HEK293 (cell line): ENCODE results near the gene GNB1L.
A peak's percentile ranks its signal among the peaks of the same experiment; 100 is the strongest.

Source experiments
- CTCF ChIA-PET: fragments of 350-600 bp; formaldehyde crosslinking; extraction: SDS; loops from one replicate; lab custom pipeline; 2021; ENCODE audit warnings: antibody characterized with exemption; lab: Yijun Ruan, JAX
- POLR2A ChIA-PET: fragments of 300-600 bp; formaldehyde crosslinking; extraction: SDS; loops from one replicate; lab custom pipeline; 2020; ENCODE audit warnings: antibody characterized with exemption, inconsistent platforms; lab: Yijun Ruan, JAX
- H3K27ac ChIP-seq: fragments of 200-500 bp; sonication (Bioruptor generic); 2 replicates; pipeline ENCODE4 v1.5.1; 2014; ENCODE audit warnings: low read depth, low read length, control low read depth, inconsistent platforms; ENCODE audit errors: extremely low read depth
- H3K36me3 ChIP-seq, 2 experiments: fragments of 200-500 bp in 1 of 2; sonication (Bioruptor generic) in 1 of 2; 1 replicate in 1 of 2; 2 replicates in 1 of 2; pipeline ENCODE4 v1.5.1; 2014 to 2017; ENCODE audit warnings: inconsistent platforms in 2 of 2, low read length in 2 of 2; ENCODE audit not compliant: control insufficient read depth in 2 of 2, insufficient read depth in 1 of 2
- H3K4me1 ChIP-seq: fragments of 200-500 bp; sonication (Bioruptor generic); 2 replicates; pipeline ENCODE4 v1.5.1; 2014; ENCODE audit warnings: mild to moderate bottlenecking, low read length, inconsistent platforms; ENCODE audit not compliant: control insufficient read depth, insufficient read depth
- H3K4me3 ChIP-seq: 2 replicates; pipeline ENCODE4 v1.5.1; 2011; ENCODE audit warnings: low read depth, mild to moderate bottlenecking, control low read depth, low read length, moderate library complexity
- H3K9me3 ChIP-seq: fragments of 200-500 bp; sonication (Bioruptor generic); 2 replicates; pipeline ENCODE4 v1.5.1; 2014; ENCODE audit warnings: low read depth, low read length, inconsistent platforms; ENCODE audit not compliant: control insufficient read depth, insufficient read depth
- GLIS1 ChIP-seq: fragments of 450-650 bp; formaldehyde crosslinking; IDR thresholded peaks from 2 replicates; pipeline ENCODE4 v1.5.1; 2016; ENCODE audit warnings: missing biosample characterization, missing genetic modification characterization
- GLIS2 ChIP-seq: fragments of 450-650 bp; formaldehyde crosslinking; IDR thresholded peaks from 2 replicates; pipeline ENCODE4 v1.5.1; 2016; ENCODE audit warnings: missing biosample characterization, missing genetic modification characterization
- RBAK ChIP-seq: fragments of 450-650 bp; formaldehyde crosslinking; IDR thresholded peaks from 2 replicates; pipeline ENCODE4 v1.5.1; 2016; ENCODE audit warnings: missing biosample characterization, missing genetic modification characterization
- SETDB1 ChIP-seq: IDR thresholded peaks from one replicate; pipeline ENCODE4 v1.6.1; 2017; ENCODE audit warnings: mild to moderate bottlenecking, low read length, moderate library complexity, mixed read lengths; ENCODE audit not compliant: insufficient read length
- SP2 ChIP-seq: fragments of 450-650 bp; formaldehyde crosslinking; IDR thresholded peaks from 2 replicates; pipeline ENCODE4 v1.5.1; 2016; ENCODE audit warnings: missing biosample characterization, missing genetic modification characterization
- TCF7L2 ChIP-seq: IDR thresholded peaks from 2 replicates; pipeline ENCODE4 v1.6.1; 2011; ENCODE audit warnings: low read depth, mild to moderate bottlenecking, inconsistent platforms, low read length, moderate library complexity, borderline replicate concordance
- TRIM28 ChIP-seq: IDR thresholded peaks from 2 replicates; pipeline ENCODE4 v1.6.1; 2011; ENCODE audit warnings: low read length, control low read depth, borderline replicate concordance
- ZFHX2 ChIP-seq: fragments of 450-650 bp; formaldehyde crosslinking; conservative IDR thresholded peaks from 2 replicates; pipeline ENCODE4 v1.5.1; 2016; ENCODE audit warnings: missing biosample characterization, missing genetic modification characterization
- ZFP41 ChIP-seq: fragments of 450-650 bp; formaldehyde crosslinking; IDR thresholded peaks from 2 replicates; pipeline ENCODE4 v1.5.1; 2016; ENCODE audit warnings: missing biosample characterization, missing genetic modification characterization, borderline replicate concordance
- ZIC2 ChIP-seq: fragments of 450-650 bp; formaldehyde crosslinking; IDR thresholded peaks from 2 replicates; pipeline ENCODE4 v1.5.1; 2016; ENCODE audit warnings: missing biosample characterization, missing genetic modification characterization
- ZNF148 ChIP-seq: fragments of 450-650 bp; formaldehyde crosslinking; IDR thresholded peaks from 2 replicates; pipeline ENCODE4 v1.5.0; 2017; ENCODE audit warnings: missing biosample characterization, missing genetic modification characterization, borderline replicate concordance
- ZNF174 ChIP-seq: fragments of 450-650 bp; formaldehyde crosslinking; IDR thresholded peaks from 2 replicates; pipeline ENCODE4 v1.5.0; 2017; ENCODE audit warnings: missing biosample characterization, mild to moderate bottlenecking, missing genetic modification characterization
- ZNF341 ChIP-seq: fragments of 450-650 bp; formaldehyde crosslinking; IDR thresholded peaks from 2 replicates; pipeline ENCODE4; 2016; ENCODE audit warnings: low read depth, missing biosample characterization, missing genetic modification characterization
- ZNF416 ChIP-seq: fragments of 450-650 bp; formaldehyde crosslinking; IDR thresholded peaks from 2 replicates; pipeline ENCODE4 v1.5.1; 2016; ENCODE audit warnings: missing biosample characterization, missing genetic modification characterization
- ZNF426 ChIP-seq: fragments of 450-650 bp; formaldehyde crosslinking; IDR thresholded peaks from 2 replicates; pipeline ENCODE4 v1.5.1; 2017; ENCODE audit warnings: missing biosample characterization, missing genetic modification characterization, mild to moderate bottlenecking, inconsistent platforms, moderate library complexity
- ZNF48 ChIP-seq: fragments of 450-650 bp; formaldehyde crosslinking; IDR thresholded peaks from 2 replicates; pipeline ENCODE4 v1.5.1; 2016; ENCODE audit warnings: missing biosample characterization, missing genetic modification characterization
- ZNF549 ChIP-seq: fragments of 450-650 bp; IDR thresholded peaks from 2 replicates; pipeline ENCODE4 v1.5.1; 2018; ENCODE audit warnings: missing biosample characterization, missing genetic modification characterization, mild to moderate bottlenecking, inconsistent platforms, moderate library complexity
- ZNF571 ChIP-seq: fragments of 450-650 bp; formaldehyde crosslinking; IDR thresholded peaks from 2 replicates; pipeline ENCODE4 v1.5.0; 2017; ENCODE audit warnings: missing biosample characterization, missing genetic modification characterization
- ZNF621 ChIP-seq: fragments of 450-650 bp; formaldehyde crosslinking; IDR thresholded peaks from 2 replicates; pipeline ENCODE4 v1.5.1; 2017; ENCODE audit warnings: missing biosample characterization, missing genetic modification characterization
- ZNF701 ChIP-seq: fragments of 450-650 bp; formaldehyde crosslinking; IDR thresholded peaks from 2 replicates; pipeline ENCODE4 v1.5.1; 2016; ENCODE audit warnings: missing biosample characterization, missing genetic modification characterization
- TF ChIP-seq, protein P1 (sequence below): fragments of 450-650 bp; formaldehyde crosslinking; IDR thresholded peaks from 2 replicates; pipeline ENCODE4 v1.5.1; 2016; ENCODE audit warnings: missing biosample characterization, missing genetic modification characterization
- TF ChIP-seq, protein P2 (sequence below): fragments of 450-650 bp; formaldehyde crosslinking; IDR thresholded peaks from 2 replicates; pipeline ENCODE4 v1.5.1; 2016; ENCODE audit warnings: missing biosample characterization, missing genetic modification characterization

GNB1L gene

GRCh38 chr22:19847345-19847632, 7.4 kb downstream of the GNB1L start:
- CTCF ChIA-PET: interaction anchor here (1.3 kb wide), 1 partner anchor 117 kb away, joined by 5 read pairs; no protein-coding TSS in a partner anchor
- POLR2A ChIA-PET: no interaction called here
- H3K4me3 ChIP-seq: no peak overlapping the region
- H3K36me3 ChIP-seq: peaks cover 0 to 52% of the 10 kb centered on the region in 2 experiments; a peak in 1 of 3 replicates
- TF ChIP-seq RBAK (0 out of 2 replicates have a peak, but pooled peaks have one; percentile 3), ZNF701 (tag by site-specific recombination) (no peak), ZNF426 (no peak)
- TF ChIP-seq, protein P1, sequence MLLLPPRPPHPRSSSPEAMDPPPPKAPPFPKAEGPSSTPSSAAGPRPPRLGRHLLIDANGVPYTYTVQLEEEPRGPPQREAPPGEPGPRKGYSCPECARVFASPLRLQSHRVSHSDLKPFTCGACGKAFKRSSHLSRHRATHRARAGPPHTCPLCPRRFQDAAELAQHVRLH (tag by site-specific recombination): 0 out of 2 replicates have a peak, but pooled peaks have one; percentile 1
- no peak overlapping the region for H3K27ac ChIP-seq
- no peaks in the 10 kb centered on the region for H3K9me3 ChIP-seq
- H3K4me1 ChIP-seq: no peaks in the 10 kb centered on the region

GRCh38 chr22:19846620-19847344, 7.9 kb downstream of the GNB1L start:
- ChIA-PET POLR2A (no interaction called here), CTCF (interaction anchor here (1.3 kb wide), 1 partner anchor 116 kb away, joined by 5 read pairs; no protein-coding TSS in a partner anchor)
- Histone ChIP-seq H3K27ac (no peak overlapping the region), H3K4me1 (peaks cover 3% of the 10 kb centered on the region; the same call in 1 of the 2 replicates), H3K36me3 (peaks cover 0 to 47% of the 10 kb centered on the region in 2 experiments; a peak in 1 of 3 replicates), H3K9me3 (no peaks in the 10 kb centered on the region), H3K4me3 (no peak overlapping the region)
- TF ChIP-seq SETDB1: peak; percentile 23
- TF ChIP-seq, protein P1 (tag by site-specific recombination): peak; percentile 26; the same call in 1 of the 2 replicates
- peak; percentile 65; the same call in 1 of the 2 replicates for TF ChIP-seq TRIM28
- TF ChIP-seq RBAK: peak; percentile 56; the same call in 1 of the 2 replicates
- no peak for TF ChIP-seq ZFP41 (tag by site-specific recombination)

- Histone ChIP-seq H3K36me3 (peaks cover 0 to 31% of the 10 kb centered on the region in 2 experiments; a peak in 1 of 3 replicates), H3K27ac (no peak overlapping the region), H3K9me3 (no peaks in the 10 kb centered on the region), H3K4me3 (no peak overlapping the region), H3K4me1 (peaks cover 5% of the 10 kb centered on the region; the same call in 1 of the 2 replicates)
- TF ChIP-seq GLIS1 (tag by site-specific recombination) (peak; percentile 96), ZNF341 (tag by site-specific recombination) (peak; percentile 71), SP2 (peak; percentile 59), ZIC2 (tag by site-specific recombination) (peak; percentile 70), ZNF174 (no peak), ZNF416 (no peak), ZFHX2 (tag by site-specific recombination) (peak; percentile 23; the same call in 1 of the 2 replicates), GLIS2 (tag by site-specific recombination) (peak; percentile 53)
- ChIA-PET CTCF (interaction anchor here (0.5 to 1.2 kb wide), 2 partner anchors 89 to 1822 kb away, joined by 3 to 7 read pairs; no protein-coding TSS in a partner anchor), POLR2A (interaction anchor here (0.8 kb wide), 1 partner anchor 11 kb away, joined by 3 read pairs; no protein-coding TSS in a partner anchor)
These were observed 9.5 kb downstream of the GNB1L start for GRCh38 chr22:19845054-19845722.

DNA sequence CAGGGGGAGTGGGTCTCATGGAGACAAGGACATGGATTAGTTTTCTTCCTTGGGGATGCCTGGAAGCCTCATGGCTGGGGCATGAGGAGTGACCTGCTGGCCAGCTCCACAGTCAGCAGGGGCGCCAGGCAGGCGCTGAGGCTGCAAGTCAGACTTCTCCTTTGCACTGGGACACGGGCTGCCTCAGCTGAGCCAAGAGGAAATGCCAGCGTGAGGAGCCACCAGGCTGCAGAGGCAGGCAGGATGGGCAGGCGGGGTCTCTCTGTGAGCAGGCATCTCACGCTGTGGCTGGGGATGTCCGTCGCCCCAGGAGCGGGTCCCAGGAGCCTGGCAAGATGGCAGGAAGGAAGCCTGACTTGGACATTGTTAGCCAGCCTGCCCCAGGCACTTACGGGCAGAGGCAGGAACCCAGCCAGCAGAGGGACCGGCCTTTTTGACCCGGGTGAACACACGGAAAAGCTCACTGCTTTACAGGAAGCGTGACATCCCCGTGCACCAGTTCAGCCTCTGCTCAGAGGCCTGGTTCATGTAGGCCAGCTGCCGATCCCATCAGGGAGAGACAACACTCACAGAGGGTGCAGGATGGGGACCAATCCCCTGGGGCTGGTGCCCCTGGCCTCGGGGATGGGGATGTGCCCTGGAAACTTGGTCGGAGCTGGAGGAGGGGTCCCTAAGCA, 10.2 kb downstream of the GNB1L start:
- CTCF ChIA-PET: no interaction called here
- Histone ChIP-seq H3K27ac (no peak overlapping the region), H3K36me3 (peaks cover 0 to 24% of the 10 kb centered on the region in 2 experiments; a peak in 1 of 3 replicates), H3K9me3 (no peaks in the 10 kb centered on the region), H3K4me3 (no peak overlapping the region), H3K4me1 (peaks cover 5% of the 10 kb centered on the region; the same call in 1 of the 2 replicates)
- POLR2A ChIA-PET: interaction anchor here (0.8 kb wide), 1 partner anchor 11 kb away, joined by 3 read pairs; no protein-coding TSS in a partner anchor
- no peak for TF ChIP-seq ZNF621 (tag by site-specific recombination)
- TF ChIP-seq, protein P2, sequence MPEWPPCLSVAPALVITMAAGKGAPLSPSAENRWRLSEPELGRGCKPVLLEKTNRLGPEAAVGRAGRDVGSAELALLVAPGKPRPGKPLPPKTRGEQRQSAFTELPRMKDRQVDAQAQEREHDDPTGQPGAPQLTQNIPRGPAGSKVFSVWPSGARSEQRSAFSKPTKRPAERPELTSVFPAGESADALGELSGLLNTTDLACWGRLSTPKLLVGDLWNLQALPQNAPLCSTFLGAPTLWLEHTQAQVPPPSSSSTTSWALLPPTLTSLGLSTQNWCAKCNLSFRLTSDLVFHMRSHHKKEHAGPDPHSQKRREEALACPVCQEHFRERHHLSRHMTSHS (tag by site-specific recombination): no peak
- no peak for TF ChIP-seq ZNF571 (tag by site-specific recombination)
- no peak for TF ChIP-seq ZNF148 (tag by site-specific recombination)
- TF ChIP-seq TCF7L2: no peak
- no peak for TF ChIP-seq ZNF48 (tag by site-specific recombination)
- TF ChIP-seq ZIC2 (tag by site-specific recombination): no peak
- no peak for TF ChIP-seq ZNF549 (tag by site-specific recombination)
